K562 treated with DMSO at 1 percent for 24 hours (cell line): Measurements from ENCODE around the gene ERBB3. TPM values are rescaled to one million over a fixed set of nuclear protein-coding genes. Genes with fewer than 3 reads are reported as not detected.

ENCODE experiments used
- total RNA-seq: library from RNA; unstranded; fragments of 300-600 nt; gene quantifications from 2 replicates; pipeline ENCODE4 v1.2.3, GENCODE V29; 2022; ENCODE audit warnings: low read depth; ENCODE audit not compliant: insufficient read depth

Gene ERBB3
- total RNA-seq: 6.3 TPM in 2 replicates

GRCh38 chr12:56079723-56080555 is at the start of gene ERBB3:
ERBB3 (plus strand) TSS chr12:56080165; CDS start chr12:56080301, 136 bp downstream.

GRCh38 chr12:56041552-56042429 is 38.2 kb upstream of the ERBB3 start, which contains the start of gene RPS26:
RPS26 (plus strand) TSS chr12:56041918; CDS start chr12:56042167, 249 bp downstream.

GRCh38 chr12:56104109-56104814 is 24.3 kb downstream of the ERBB3 start, which contains the start of gene PA2G4:
PA2G4 (plus strand) TSS chr12:56104559; CDS start chr12:56104738, 179 bp downstream.

GRCh38 chr12:56116267-56117081 is 36.5 kb downstream of the ERBB3 start, which contains the start of gene RPL41:
RPL41 (plus strand) TSS chr12:56116633.

GRCh38 chr12:56117778-56118687 is 38.1 kb downstream of the ERBB3 start, which contains the start of gene ZC3H10:
ZC3H10 (plus strand) TSS chr12:56118266; CDS start chr12:56120563, 2,297 bp downstream.

GRCh38 chr12:56127888-56128669 is 48.1 kb downstream of the ERBB3 start, which contains the start of gene ESYT1:
ESYT1 (plus strand) TSS chr12:56128267; CDS start chr12:56128320, 53 bp downstream.

GRCh38 chr12:56152132-56152755 is 72.3 kb downstream of the ERBB3 start, which contains the start of gene MYL6B:
MYL6B (plus strand) TSS chr12:56152587; CDS start chr12:56153919, 1,332 bp downstream.

Other genes starting within 250 kb of the ERBB3 start
- gene MMP19, start 237.2 kb upstream of the ERBB3 start, total RNA-seq: 1.0 and 1.6 TPM in 2 replicates
- gene PYM1, start 152.3 kb upstream of the ERBB3 start, total RNA-seq: 37.1 and 38.3 TPM in 2 replicates
- 12.2 and 12.7 TPM in 2 replicates for gene DGKA, start 149.0 kb upstream of the ERBB3 start, total RNA-seq
- gene PMEL, start 114.1 kb upstream of the ERBB3 start, total RNA-seq: 1.4 and 2.7 TPM in 2 replicates
- gene CDK2, start 113.3 kb upstream of the ERBB3 start, total RNA-seq: 90.4 and 99.9 TPM in 2 replicates
- gene RAB5B, start 106.1 kb upstream of the ERBB3 start, total RNA-seq: 33.4 and 45.9 TPM in 2 replicates
- gene SUOX, start 82.9 kb upstream of the ERBB3 start, total RNA-seq: 41.6 and 44.3 TPM in 2 replicates
- 26.2 and 31.1 TPM in 2 replicates for gene IKZF4, start 59.1 kb upstream of the ERBB3 start, total RNA-seq
- 352 and 367 TPM in 2 replicates for gene RPS26, start 38.2 kb upstream of the ERBB3 start, total RNA-seq
- gene PA2G4, start 24.4 kb downstream of the ERBB3 start, total RNA-seq: 161 and 163 TPM in 2 replicates
- 3,973 and 4,172 TPM in 2 replicates for gene RPL41, start 36.5 kb downstream of the ERBB3 start, total RNA-seq
- 3.5 and 4.6 TPM in 2 replicates for gene ZC3H10, start 38.1 kb downstream of the ERBB3 start, total RNA-seq
- gene ESYT1, start 48.1 kb downstream of the ERBB3 start, total RNA-seq: 146 and 181 TPM in 2 replicates
- 42.6 and 50.4 TPM in 2 replicates for gene MYL6B, start 72.4 kb downstream of the ERBB3 start, total RNA-seq
- gene MYL6, start 78.2 kb downstream of the ERBB3 start, total RNA-seq: 963 and 965 TPM in 2 replicates
- gene SMARCC2, start 109.3 kb downstream of the ERBB3 start, total RNA-seq: 75.9 and 76.4 TPM in 2 replicates
- 50.0 and 51.1 TPM in 2 replicates for gene RNF41, start 141.8 kb downstream of the ERBB3 start, total RNA-seq
- gene NABP2, start 144.2 kb downstream of the ERBB3 start, total RNA-seq: 47.7 and 52.8 TPM in 2 replicates
- not detected in 2 replicates for gene SLC39A5, start 149.9 kb downstream of the ERBB3 start, total RNA-seq
- gene ANKRD52, start 178.2 kb downstream of the ERBB3 start, total RNA-seq: 28.5 and 29.8 TPM in 2 replicates
- gene COQ10A, start 186.8 kb downstream of the ERBB3 start, total RNA-seq: 46.4 and 47.3 TPM in 2 replicates
- 151 and 158 TPM in 2 replicates for gene CS, start 220.2 kb downstream of the ERBB3 start, total RNA-seq
- 88.9 and 95.2 TPM in 2 replicates for gene CNPY2, start 235.8 kb downstream of the ERBB3 start, total RNA-seq